ENCODE results near the gene FIBIN. TPM values are rescaled to one million over a fixed set of nuclear protein-coding genes. Genes with fewer than 3 reads are reported as not detected.

Gene FIBIN
- total and polyA plus RNA-seq, 2 donors (not counting 3 experiments of a cell fraction or from before 2014, with no cell fraction given) = not detected

- no peaks in the 10 kb centered on the region for H3K79me2 ChIP-seq (ENCODE audit: control insufficient read depth, insufficient read depth, low read length)
- no peak overlapping the region for H3K4me3 ChIP-seq (replicated peaks in 1 of 3; ENCODE audit: insufficient read depth in 1 of 3, low read depth in 1 of 3, low read length in 3 of 3)
- POLR2A ChIA-PET = no interaction called here
- FAIRE-seq (no peak), DNase-seq (ENCODE audit: low read depth, low spot score) (no peak)
- no peaks in the 10 kb centered on the region for H3K9me1 ChIP-seq (replicated peaks; ENCODE audit: control insufficient read depth, extremely low read depth, insufficient read depth, low read length)
- H3K9me3 ChIP-seq (replicated peaks; ENCODE audit: control insufficient read depth, insufficient read depth, low read length) = no peaks in the 10 kb centered on the region
- H3K4me1 ChIP-seq (ENCODE audit: control insufficient read depth, extremely low read depth, insufficient read depth, low read length) = no peaks in the 10 kb centered on the region
- TF ChIP-seq JUN (IDR thresholded peaks at IDR 0.05; ENCODE audit: borderline replicate concordance, insufficient read depth, insufficient read length, low read depth) (no peak), MYC (IDR thresholded peaks at IDR 0.05; ENCODE audit: low read depth, low read length) (no peak)
- no peaks in the 10 kb centered on the region for H4K20me1 ChIP-seq (replicated peaks; ENCODE audit: control insufficient read depth, extremely low read depth, insufficient read depth, low read length)
- CTCF ChIA-PET = no interaction called here
- dilution Hi-C loops (cut with MboI; ENCODE audit: extremely low pct_ligation_motif_present, low sequenced_read_pairs) = no loop called here
- no TSS peak for BruUV-seq (replicated peaks)
- no peak overlapping the region for H3K4me2 ChIP-seq (ENCODE audit: insufficient read depth, low read length)
- H3K27me3 ChIP-seq (ENCODE audit: control insufficient read depth in 2 of 2, insufficient read depth in 2 of 2, low read length in 2 of 2) = no peaks in the 10 kb centered on the region
- intact Hi-C loops (cut with micrococcal nuclease) = no loop called here
- H3K9ac ChIP-seq (replicated peaks; ENCODE audit: extremely low read depth, insufficient read depth, low read length) = no peak overlapping the region
- no peaks in the 10 kb centered on the region for H3K36me3 ChIP-seq (ENCODE audit: control insufficient read depth in 2 of 2, extremely low read depth in 1 of 2, insufficient read depth in 2 of 2, low read length in 2 of 2)
- no peak overlapping the region for H2AFZ ChIP-seq (ENCODE audit: low read depth, low read length)
- H3K27ac ChIP-seq (ENCODE audit: insufficient read depth, low read depth, low read length) = no peak overlapping the region
Observed at GRCh38 chr11:27002431-27002830, 8.5 kb downstream of the FIBIN start.

- Histone ChIP-seq H3K27ac (ENCODE audit: insufficient read depth, low read depth, low read length) (no peak overlapping the region), H3K4me2 (ENCODE audit: insufficient read depth, low read length) (no peak overlapping the region), H3K9me3 (replicated peaks; ENCODE audit: control insufficient read depth, insufficient read depth, low read length) (no peaks in the 10 kb centered on the region), H3K9ac (replicated peaks; ENCODE audit: extremely low read depth, insufficient read depth, low read length) (no peak overlapping the region), H3K79me2 (ENCODE audit: control insufficient read depth, insufficient read depth, low read length) (no peaks in the 10 kb centered on the region), H3K36me3 (ENCODE audit: control insufficient read depth in 2 of 2, extremely low read depth in 1 of 2, insufficient read depth in 2 of 2, low read length in 2 of 2) (no peaks in the 10 kb centered on the region), H4K20me1 (replicated peaks; ENCODE audit: control insufficient read depth, extremely low read depth, insufficient read depth, low read length) (no peaks in the 10 kb centered on the region), H3K9me1 (replicated peaks; ENCODE audit: control insufficient read depth, extremely low read depth, insufficient read depth, low read length) (no peaks in the 10 kb centered on the region), H2AFZ (ENCODE audit: low read depth, low read length) (no peak overlapping the region), H3K4me1 (ENCODE audit: control insufficient read depth, extremely low read depth, insufficient read depth, low read length) (no peaks in the 10 kb centered on the region), H3K4me3 (replicated peaks in 1 of 3; ENCODE audit: insufficient read depth in 1 of 3, low read depth in 1 of 3, low read length in 3 of 3) (no peak overlapping the region), H3K27me3 (ENCODE audit: control insufficient read depth in 2 of 2, insufficient read depth in 2 of 2, low read length in 2 of 2) (no peaks in the 10 kb centered on the region)
- intact Hi-C loops (cut with micrococcal nuclease) (no loop called here), dilution Hi-C loops (cut with MboI; ENCODE audit: extremely low pct_ligation_motif_present, low sequenced_read_pairs) (no loop called here)
- POLR2A ChIA-PET = no interaction called here
- DNase-seq (ENCODE audit: low read depth, low spot score) = no peak
- FAIRE-seq = no peak
- no peak for TF ChIP-seq POLR2A (IDR thresholded peaks at IDR 0.05; ENCODE audit: low read depth, low read length)
- TF ChIP-seq MYC (IDR thresholded peaks at IDR 0.05; ENCODE audit: low read depth, low read length) = no peak
- TF ChIP-seq JUN (IDR thresholded peaks at IDR 0.05; ENCODE audit: borderline replicate concordance, insufficient read depth, insufficient read length, low read depth) = no peak
- TF ChIP-seq FOS (IDR thresholded peaks at IDR 0.05; ENCODE audit: borderline replicate concordance, insufficient read depth, low read length) = no peak
- no peak for TF ChIP-seq EZH2 (IDR thresholded peaks at IDR 0.05; ENCODE audit: borderline replicate concordance, low read depth, low read length, severe bottlenecking)
- TF ChIP-seq, protein P1, sequence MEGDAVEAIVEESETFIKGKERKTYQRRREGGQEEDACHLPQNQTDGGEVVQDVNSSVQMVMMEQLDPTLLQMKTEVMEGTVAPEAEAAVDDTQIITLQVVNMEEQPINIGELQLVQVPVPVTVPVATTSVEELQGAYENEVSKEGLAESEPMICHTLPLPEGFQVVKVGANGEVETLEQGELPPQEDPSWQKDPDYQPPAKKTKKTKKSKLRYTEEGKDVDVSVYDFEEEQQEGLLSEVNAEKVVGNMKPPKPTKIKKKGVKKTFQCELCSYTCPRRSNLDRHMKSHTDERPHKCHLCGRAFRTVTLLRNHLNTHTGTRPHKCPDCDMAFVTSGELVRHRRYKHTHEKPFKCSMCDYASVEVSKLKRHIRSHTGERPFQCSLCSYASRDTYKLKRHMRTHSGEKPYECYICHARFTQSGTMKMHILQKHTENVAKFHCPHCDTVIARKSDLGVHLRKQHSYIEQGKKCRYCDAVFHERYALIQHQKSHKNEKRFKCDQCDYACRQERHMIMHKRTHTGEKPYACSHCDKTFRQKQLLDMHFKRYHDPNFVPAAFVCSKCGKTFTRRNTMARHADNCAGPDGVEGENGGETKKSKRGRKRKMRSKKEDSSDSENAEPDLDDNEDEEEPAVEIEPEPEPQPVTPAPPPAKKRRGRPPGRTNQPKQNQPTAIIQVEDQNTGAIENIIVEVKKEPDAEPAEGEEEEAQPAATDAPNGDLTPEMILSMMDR (IDR thresholded peaks at IDR 0.05; ENCODE audit: extremely low read depth in 1 of 2, insufficient read depth in 1 of 2, low read depth in 1 of 2, low read length in 2 of 2) = no peak
- no peak for TF ChIP-seq GATA2 (IDR thresholded peaks at IDR 0.05; ENCODE audit: insufficient read depth, insufficient read length, low read depth, low read length)
- no peak for TF ChIP-seq POLR2AphosphoS5 (IDR thresholded peaks at IDR 0.05; ENCODE audit: insufficient read depth, low read depth, low read length)
- TF ChIP-seq MAX (IDR thresholded peaks at IDR 0.05; ENCODE audit: insufficient read depth, insufficient read length) = no peak
- CTCF ChIA-PET = no interaction called here
- no TSS peak for BruUV-seq (replicated peaks)
Observed at GRCh38 chr11:27002838-27003237, 8.9 kb downstream of the FIBIN start.

Measured in endothelial cell of umbilical vein (primary cell).